ENCODE results near the gene FAM110D. TPM values are rescaled to one million over a fixed set of nuclear protein-coding genes. Genes with fewer than 3 reads are reported as not detected.

Gene FAM110D
- polyA plus RNA-seq, 1 of the 3 experiments (the other 2 are of a cell fraction), result 0.64 TPM

DNA sequence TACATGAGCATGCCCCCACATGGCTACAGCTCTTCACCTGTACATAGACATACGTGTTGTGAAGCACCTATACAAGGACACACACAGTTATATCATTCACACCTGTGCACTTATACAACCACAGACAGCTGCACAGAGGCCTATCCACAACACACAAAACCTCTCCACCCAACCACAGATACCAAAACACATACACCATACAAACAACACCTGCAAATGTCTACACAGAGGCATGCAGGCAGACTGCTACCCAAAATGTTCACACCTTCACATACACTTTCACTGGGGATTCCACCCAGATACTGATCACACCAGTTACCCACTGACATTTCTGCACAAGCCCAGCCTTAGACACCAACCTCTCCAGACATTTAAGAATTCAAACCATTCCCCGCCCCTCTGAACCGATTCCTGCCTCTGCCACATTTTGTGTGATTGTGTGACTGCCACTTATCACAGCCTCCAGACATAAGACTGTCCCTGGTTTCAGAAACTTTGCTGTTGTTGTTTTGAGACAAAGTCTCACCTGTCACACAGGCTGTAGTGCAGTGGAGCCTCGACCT lies 7.9 kb downstream of the FAM110D start:
- Histone ChIP-seq H3K27me3 (ENCODE audit: insufficient read depth) (no peaks in the 10 kb centered on the region), H3K27ac (ENCODE audit: low read depth in 2 of 2, low read length in 1 of 2) (no peak overlapping the region), H3K4me2 (no peak overlapping the region), H3K36me3 (replicated peaks in 1 of 2; ENCODE audit: control insufficient read depth in 1 of 2, insufficient read depth in 2 of 2, low read length in 1 of 2) (peaks cover 0 to 1% of the 10 kb centered on the region in 2 experiments), H3K9me2 (no peaks in the 10 kb centered on the region), H3F3A (replicated peaks; ENCODE audit: insufficient read depth) (peaks cover 4% of the 10 kb centered on the region), H3K9ac (no peak overlapping the region), H3K79me2 (ENCODE audit: insufficient read depth) (peaks cover 17% of the 10 kb centered on the region; the same call in 1 of the 2 replicates), H2AFZ (ENCODE audit: low read depth) (no peak overlapping the region), H3K4me3 (ENCODE audit: low read depth in 2 of 2, low read length in 1 of 2) (no peak overlapping the region), H3K9me3 (no peaks in the 10 kb centered on the region), H3K4me1 (ENCODE audit: control insufficient read depth in 1 of 2, insufficient read depth in 2 of 2, low read depth in 1 of 2, low read length in 1 of 2) (peaks cover 0 to 22% of the 10 kb centered on the region in 2 experiments; a peak in 2 of 4 replicates), H4K20me1 (ENCODE audit: insufficient read depth) (no peaks in the 10 kb centered on the region)
- ChIA-PET CTCF (no interaction called here), POLR2A (no interaction called here)
- 87% methylated on average over 4 of the region's 4 CpGs for WGBS (ENCODE audit: low lambda C conversion rate)
- no peak for TF ChIP-seq POLR2AphosphoS5 (IDR thresholded peaks at IDR 0.05; ENCODE audit: low read depth, low read length)
- no peak for TF ChIP-seq JUND (IDR thresholded peaks at IDR 0.05)
- no peak for TF ChIP-seq SIN3A (IDR thresholded peaks at IDR 0.05; ENCODE audit: borderline replicate concordance, low read depth, low read length)
- TF ChIP-seq TAF1 (IDR thresholded peaks at IDR 0.05; ENCODE audit: borderline replicate concordance, low read depth, low read length), result no peak
- TF ChIP-seq, protein P1, sequence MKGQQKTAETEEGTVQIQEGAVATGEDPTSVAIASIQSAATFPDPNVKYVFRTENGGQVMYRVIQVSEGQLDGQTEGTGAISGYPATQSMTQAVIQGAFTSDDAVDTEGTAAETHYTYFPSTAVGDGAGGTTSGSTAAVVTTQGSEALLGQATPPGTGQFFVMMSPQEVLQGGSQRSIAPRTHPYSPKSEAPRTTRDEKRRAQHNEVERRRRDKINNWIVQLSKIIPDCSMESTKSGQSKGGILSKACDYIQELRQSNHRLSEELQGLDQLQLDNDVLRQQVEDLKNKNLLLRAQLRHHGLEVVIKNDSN (IDR thresholded peaks at IDR 0.05; ENCODE audit: borderline replicate concordance, low read depth), result no peak
- no peak for TF ChIP-seq PBX3 (IDR thresholded peaks at IDR 0.05)
- no peak for TF ChIP-seq RCOR1 (IDR thresholded peaks at IDR 0.05; ENCODE audit: low read length)
- no peak for TF ChIP-seq NRF1 (IDR thresholded peaks at IDR 0.05; ENCODE audit: low read depth, low read length)
- DNase-seq, result no peak

- no peaks in the 10 kb centered on the region for H3K9me3 ChIP-seq
- CTCF ChIA-PET, result interaction anchor here (0.6 to 2.7 kb wide), 14 partner anchors 11 to 171 kb away, joined by 3 to 28 read pairs (median 6); partner anchors contain the start of genes CEP85 and PAFAH2
- DNase-seq, result no peak
Observed at GRCh38 chr1:26168410-26169197, 9.7 kb downstream of the FAM110D start, which contains the start of gene C1orf232. TSS of gene C1orf232 (minus strand) at chr1:26168963. CDS start at chr1:26168499, 464 bp downstream.

More at GRCh38 chr1:26168410-26169197, 9.7 kb downstream of the FAM110D start, which contains the start of gene C1orf232:
- no peak for TF ChIP-seq ELF1 (IDR thresholded peaks at IDR 0.05)
- TF ChIP-seq, protein P2, sequence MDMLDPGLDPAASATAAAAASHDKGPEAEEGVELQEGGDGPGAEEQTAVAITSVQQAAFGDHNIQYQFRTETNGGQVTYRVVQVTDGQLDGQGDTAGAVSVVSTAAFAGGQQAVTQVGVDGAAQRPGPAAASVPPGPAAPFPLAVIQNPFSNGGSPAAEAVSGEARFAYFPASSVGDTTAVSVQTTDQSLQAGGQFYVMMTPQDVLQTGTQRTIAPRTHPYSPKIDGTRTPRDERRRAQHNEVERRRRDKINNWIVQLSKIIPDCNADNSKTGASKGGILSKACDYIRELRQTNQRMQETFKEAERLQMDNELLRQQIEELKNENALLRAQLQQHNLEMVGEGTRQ (IDR thresholded peaks at IDR 0.05; ENCODE audit: borderline replicate concordance, low read depth, low read length), result no peak
- TF ChIP-seq FOXM1 (IDR thresholded peaks at IDR 0.05; ENCODE audit: low read depth), result no peak
- TF ChIP-seq NFIC (IDR thresholded peaks at IDR 0.05; ENCODE audit: borderline replicate concordance), result 0 out of 2 replicates have a peak, but pooled peaks have one; percentile 16
- no peak for TF ChIP-seq SIN3A (IDR thresholded peaks at IDR 0.05; ENCODE audit: borderline replicate concordance, low read depth, low read length)
- Histone ChIP-seq H4K20me1 (ENCODE audit: insufficient read depth) (no peaks in the 10 kb centered on the region), H3K27ac (ENCODE audit: low read depth in 2 of 2, low read length in 1 of 2) (peak within 1 kb of the TSS; percentile 48 to 54; a peak in 3 of 4 replicates), H3K36me3 (replicated peaks in 1 of 2; ENCODE audit: control insufficient read depth in 1 of 2, insufficient read depth in 2 of 2, low read length in 1 of 2) (peaks cover 0 to 2% of the 10 kb centered on the region in 2 experiments), H3K9ac (peak within 1 kb of the TSS; percentile 92), H3K4me3 (ENCODE audit: low read depth in 2 of 2, low read length in 1 of 2) (peak within 1 kb of the TSS; percentile 85 to 98), H3K79me2 (ENCODE audit: insufficient read depth) (peaks cover 17% of the 10 kb centered on the region; the same call in 1 of the 2 replicates), H3F3A (replicated peaks; ENCODE audit: insufficient read depth) (peaks cover 4% of the 10 kb centered on the region), H3K27me3 (ENCODE audit: insufficient read depth) (no peaks in the 10 kb centered on the region), H3K4me1 (ENCODE audit: control insufficient read depth in 1 of 2, insufficient read depth in 2 of 2, low read depth in 1 of 2, low read length in 1 of 2) (peaks cover 0 to 22% of the 10 kb centered on the region in 2 experiments; a peak in 2 of 4 replicates), H3K4me2 (peak within 1 kb of the TSS; percentile 95), H3K9me2 (no peaks in the 10 kb centered on the region), H2AFZ (ENCODE audit: low read depth) (peak within 1 kb of the TSS; percentile 86)
- 93% methylated on average over 4 of the region's 5 CpGs for WGBS (ENCODE audit: low lambda C conversion rate)
- POLR2A ChIA-PET, result no interaction called here
